HepG2 (cell line): ENCODE data around the gene EDC3. TPM values are rescaled to one million over a fixed set of nuclear protein-coding genes. Genes with fewer than 3 reads are reported as not detected.

Experiments
- CHCHD3 ChIP-seq: sonication (generic); formaldehyde crosslinking; IDR thresholded peaks from 2 replicates; pipeline ENCODE4 v1.8.0; 2022; ENCODE audit warnings: mild to moderate bottlenecking, missing genetic modification reagents, moderate library complexity
- EP300 ChIP-seq, 3 experiments: sonication (generic) in 1 of 3; formaldehyde crosslinking in 1 of 3; IDR thresholded peaks; 2 replicates each; pipeline versions ENCODE4 v1.5.1 to v1.6.1; 2011 to 2020; ENCODE audit warnings: low read depth in 2 of 3, low read length in 2 of 3, borderline replicate concordance in 1 of 3, improper control_type of control experiment in 1 of 3, mild to moderate bottlenecking in 1 of 3, missing genetic modification reagents in 1 of 3, moderate library complexity in 1 of 3
- HNF1A ChIP-seq, 2 experiments: sonication (generic) in 1 of 2; formaldehyde crosslinking in 1 of 2; IDR thresholded peaks; 2 replicates each; pipeline versions ENCODE4 v1.4.0 to v1.6.1; 2016 to 2020; ENCODE audit warnings: borderline replicate concordance in 1 of 2, low read depth in 1 of 2, mild to moderate bottlenecking in 1 of 2, missing genetic modification reagents in 1 of 2
- KDM5B ChIP-seq: sonication (generic); formaldehyde crosslinking; IDR thresholded peaks from 2 replicates; pipeline ENCODE4 v1.4.0; 2020; ENCODE audit warnings: missing genetic modification reagents, mild to moderate bottlenecking, borderline replicate concordance
- NCOA2 ChIP-seq: sonication (generic); formaldehyde crosslinking; IDR thresholded peaks from 2 replicates; pipeline ENCODE4 v1.8.0; 2022; ENCODE audit warnings: inconsistent platforms
- RORA ChIP-seq: sonication (generic); formaldehyde crosslinking; IDR thresholded peaks from 2 replicates; pipeline ENCODE4 v1.5.0; 2020; ENCODE audit warnings: mild to moderate bottlenecking, missing genetic modification reagents, moderate library complexity
- SMAD9 ChIP-seq: sonication (generic); formaldehyde crosslinking; IDR thresholded peaks from 2 replicates; pipeline ENCODE4 v1.5.1; 2020; ENCODE audit warnings: mild to moderate bottlenecking, missing genetic modification reagents
- YEATS2 ChIP-seq: sonication (generic); formaldehyde crosslinking; IDR thresholded peaks from 2 replicates; pipeline ENCODE4 v1.4.0; 2020; ENCODE audit warnings: missing genetic modification reagents, borderline replicate concordance
- ZBTB1 ChIP-seq: sonication (generic); formaldehyde crosslinking; IDR thresholded peaks from 2 replicates; pipeline ENCODE4 v1.4.0; 2020; ENCODE audit warnings: missing genetic modification reagents, borderline replicate concordance
- ZC3H13 ChIP-seq: sonication (generic); formaldehyde crosslinking; IDR thresholded peaks from 2 replicates; pipeline ENCODE4 v1.8.1; 2023; ENCODE audit warnings: mild to moderate bottlenecking, missing genetic modification reagents, moderate library complexity
- ZNF225 ChIP-seq: sonication (generic); formaldehyde crosslinking; IDR thresholded peaks from 2 replicates; pipeline ENCODE4 v1.4.0; 2020; ENCODE audit warnings: mild to moderate bottlenecking, missing genetic modification reagents
- ZSCAN29 ChIP-seq: sonication (generic); formaldehyde crosslinking; conservative IDR thresholded peaks from 2 replicates; pipeline ENCODE4 v1.4.0; 2020; ENCODE audit warnings: mild to moderate bottlenecking, missing genetic modification reagents
- ZSCAN30 ChIP-seq: sonication (generic); formaldehyde crosslinking; IDR thresholded peaks from 2 replicates; pipeline ENCODE4 v1.5.0; 2020; ENCODE audit warnings: mild to moderate bottlenecking, missing genetic modification reagents
- ZSCAN5A ChIP-seq: sonication (generic); formaldehyde crosslinking; IDR thresholded peaks from 2 replicates; pipeline ENCODE4 v1.8.0; 2022; ENCODE audit warnings: mild to moderate bottlenecking, missing genetic modification reagents, borderline replicate concordance
- ZSCAN9 ChIP-seq: IDR thresholded peaks from 2 replicates; pipeline ENCODE4 v1.6.1; 2016; ENCODE audit warnings: borderline replicate concordance
- polyA plus RNA-seq, 8 experiments: library from polyadenylated mRNA; depleted of rRNA in 3 of 8; stranded (reverse) in 7 of 8; unstranded in 1 of 8; fragments of >200 nt; fragmentation: Illumina TruSeq in 4 of 8; extraction: Trizol in 4 of 8; gene quantifications; 2 replicates each; pipeline versions ENCODE4 v1.2.1 to v1.2.3, GENCODE V29; 2011 to 2016; ENCODE audit warnings: low read depth in 4 of 8, missing spikeins in 1 of 8, mixed read lengths in 1 of 8; ENCODE audit not compliant: insufficient read depth in 1 of 8
- total RNA-seq, 5 experiments: library from RNA; depleted of rRNA; stranded (reverse); fragments of >200 nt; fragmentation: Illumina TruSeq; extraction: Trizol; gene quantifications; 2 replicates each; pipeline ENCODE4 v1.2.3, GENCODE V29; 2016; ENCODE audit warnings: low read depth in 1 of 5
- TF ChIP-seq, protein P1 (sequence below): sonication (generic); formaldehyde crosslinking; IDR thresholded peaks from 2 replicates; pipeline ENCODE4 v1.4.0; 2020; ENCODE audit warnings: missing genetic modification reagents, borderline replicate concordance
- TF ChIP-seq, protein P2 (sequence below): sonication (generic); formaldehyde crosslinking; IDR thresholded peaks from 2 replicates; pipeline ENCODE4 v1.5.0; 2020; ENCODE audit warnings: mild to moderate bottlenecking, missing genetic modification reagents

The EDC3 gene
- total and polyA plus RNA-seq, 2 of the 13 experiments (the other 11 are each of a cell fraction or from before 2014, with no cell fraction given): 17.4 to 32.0 TPM

DNA sequence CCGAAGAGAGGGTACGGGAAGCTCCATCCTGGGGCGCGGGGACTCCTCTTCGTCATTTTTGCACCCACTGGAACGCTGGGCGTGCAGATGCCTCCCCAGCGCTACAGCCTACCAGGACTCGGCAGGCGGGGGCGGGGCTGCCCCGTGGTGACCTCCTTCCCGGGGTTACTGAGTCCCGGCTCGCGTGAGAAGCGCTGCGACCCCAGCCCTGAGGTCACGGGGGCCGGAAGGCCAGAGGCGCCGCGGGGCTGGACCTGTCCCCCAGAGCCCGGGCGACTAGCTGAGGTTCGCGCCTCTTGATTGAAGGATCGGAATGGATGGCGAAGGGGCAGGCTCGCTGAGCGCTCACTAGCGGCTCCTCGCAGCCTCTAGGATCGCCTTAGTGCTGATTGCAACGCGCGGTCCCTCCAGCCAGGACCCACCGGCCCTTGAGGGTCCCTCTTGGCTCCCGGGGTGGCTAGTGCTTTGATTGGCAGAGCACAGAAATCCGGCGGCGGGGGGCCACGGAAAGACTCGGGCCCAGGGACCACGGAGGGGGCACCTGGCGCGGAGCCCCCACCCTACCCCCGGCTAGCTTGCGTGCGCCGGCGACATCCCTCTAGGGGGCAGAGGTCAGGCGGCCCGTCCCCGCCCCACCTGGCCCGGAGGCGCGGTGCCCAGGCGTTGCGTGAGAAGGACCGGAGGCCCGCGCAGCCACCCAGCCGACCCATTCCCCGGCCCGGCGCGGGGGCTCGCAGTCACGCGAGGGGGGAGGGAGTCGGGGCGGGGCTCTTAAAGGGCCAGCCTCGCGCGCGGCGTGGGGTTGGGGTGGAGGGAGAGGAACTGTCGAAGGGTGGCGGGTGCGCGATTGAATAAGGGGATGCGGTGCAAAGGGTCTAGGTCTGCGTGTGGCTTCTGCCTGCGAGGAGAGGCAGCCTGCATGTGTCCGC lies 30.3 kb upstream of the EDC3 start (continued):
- TF ChIP-seq YEATS2 (CRISPR knock-in tag) (peak; percentile 27; the same call in 1 of the 2 replicates), ZSCAN29 (CRISPR knock-in tag) (no peak), CHCHD3 (no peak), ZSCAN30 (CRISPR knock-in tag) (no peak), ZSCAN5A (CRISPR knock-in tag) (no peak), EP300 (IDR thresholded peaks at IDR 0.05; ENCODE audit: low read depth in 2 of 2, low read length in 2 of 2) (peak; percentile 56 to 65; a peak in 3 of 4 replicates), EP300 (CRISPR knock-in tag; IDR thresholded peaks at IDR 0.05; ENCODE audit: borderline replicate concordance) (no peak), ZBTB1 (CRISPR knock-in tag) (peak; percentile 86; the same call in 1 of the 2 replicates), KDM5B (CRISPR knock-in tag) (peak; percentile 74), RORA (no peak), ZSCAN9 (no peak), NCOA2 (CRISPR knock-in tag) (peak; percentile 37), ZC3H13 (CRISPR knock-in tag) (no peak; the same call in 1 of the 2 replicates), HNF1A (IDR thresholded peaks at IDR 0.05; ENCODE audit: low read depth) (no peak), HNF1A (CRISPR knock-in tag; IDR thresholded peaks at IDR 0.05; ENCODE audit: borderline replicate concordance) (no peak), ZNF225 (CRISPR knock-in tag) (no peak), SMAD9 (CRISPR knock-in tag) (no peak)
- TF ChIP-seq, protein P1, sequence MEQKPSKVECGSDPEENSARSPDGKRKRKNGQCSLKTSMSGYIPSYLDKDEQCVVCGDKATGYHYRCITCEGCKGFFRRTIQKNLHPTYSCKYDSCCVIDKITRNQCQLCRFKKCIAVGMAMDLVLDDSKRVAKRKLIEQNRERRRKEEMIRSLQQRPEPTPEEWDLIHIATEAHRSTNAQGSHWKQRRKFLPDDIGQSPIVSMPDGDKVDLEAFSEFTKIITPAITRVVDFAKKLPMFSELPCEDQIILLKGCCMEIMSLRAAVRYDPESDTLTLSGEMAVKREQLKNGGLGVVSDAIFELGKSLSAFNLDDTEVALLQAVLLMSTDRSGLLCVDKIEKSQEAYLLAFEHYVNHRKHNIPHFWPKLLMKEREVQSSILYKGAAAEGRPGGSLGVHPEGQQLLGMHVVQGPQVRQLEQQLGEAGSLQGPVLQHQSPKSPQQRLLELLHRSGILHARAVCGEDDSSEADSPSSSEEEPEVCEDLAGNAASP (CRISPR knock-in tag): peak; percentile 98
- TF ChIP-seq, protein P2, sequence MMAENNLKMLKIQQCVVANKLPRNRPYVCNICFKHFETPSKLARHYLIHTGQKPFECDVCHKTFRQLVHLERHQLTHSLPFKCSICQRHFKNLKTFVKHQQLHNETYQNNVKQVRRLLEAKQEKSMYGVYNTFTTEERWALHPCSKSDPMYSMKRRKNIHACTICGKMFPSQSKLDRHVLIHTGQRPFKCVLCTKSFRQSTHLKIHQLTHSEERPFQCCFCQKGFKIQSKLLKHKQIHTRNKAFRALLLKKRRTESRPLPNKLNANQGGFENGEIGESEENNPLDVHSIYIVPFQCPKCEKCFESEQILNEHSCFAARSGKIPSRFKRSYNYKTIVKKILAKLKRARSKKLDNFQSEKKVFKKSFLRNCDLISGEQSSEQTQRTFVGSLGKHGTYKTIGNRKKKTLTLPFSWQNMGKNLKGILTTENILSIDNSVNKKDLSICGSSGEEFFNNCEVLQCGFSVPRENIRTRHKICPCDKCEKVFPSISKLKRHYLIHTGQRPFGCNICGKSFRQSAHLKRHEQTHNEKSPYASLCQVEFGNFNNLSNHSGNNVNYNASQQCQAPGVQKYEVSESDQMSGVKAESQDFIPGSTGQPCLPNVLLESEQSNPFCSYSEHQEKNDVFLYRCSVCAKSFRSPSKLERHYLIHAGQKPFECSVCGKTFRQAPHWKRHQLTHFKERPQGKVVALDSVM (CRISPR knock-in tag): peak; percentile 64; the same call in 1 of the 2 replicates
